GM13976 (cell line): Measurements from ENCODE around the gene MICB.
"Not testable (repeated sequence)": the region's sequence is repeated elsewhere in the genome, so short reads cannot be mapped to it uniquely, and the experiment has no call there.

Experiments
- DNase-seq: peaks from one replicate; pipeline ENCODE4 v3.0.0; 2012; ENCODE audit warnings: low spot score
- in situ Hi-C: fragments of 300-500 bp; cut with MboI; formaldehyde crosslinking; loops from one replicate; pipeline ENCODE4 v1.12.0; 2022; ENCODE audit warnings: low sequenced_read_pairs, mixed read lengths, inconsistent platforms; ENCODE audit not compliant: unreplicated experiment
- TF ChIP-seq, protein P1 (sequence below): IDR thresholded peaks from 2 replicates; pipeline ENCODE4 v1.5.1; 2012; ENCODE audit warnings: borderline replicate concordance, mild to moderate bottlenecking; ENCODE audit not compliant: insufficient read depth; ENCODE audit errors: extremely low read depth, missing control alignments, control extremely low read depth

MICB gene

DNA sequence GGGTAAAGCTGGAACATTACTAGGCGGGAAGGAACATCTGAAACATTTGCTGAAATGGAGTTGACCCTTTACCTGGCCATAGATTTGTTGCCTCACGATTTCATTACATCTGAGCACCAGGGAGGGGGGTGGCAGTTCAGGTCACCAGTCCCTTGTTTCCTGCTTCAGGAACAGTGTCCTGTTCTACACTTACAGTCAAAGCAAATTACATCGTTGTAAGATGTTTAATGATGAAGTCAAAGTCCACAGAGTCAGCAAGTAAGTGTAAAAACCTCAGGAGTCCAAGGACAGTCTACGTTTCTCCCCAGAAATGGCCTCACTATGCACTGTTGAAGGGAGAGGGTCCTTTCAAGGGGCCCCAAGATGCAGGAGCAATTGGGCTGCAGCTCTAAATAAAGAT, 8.9 kb upstream of the MICB start:
- in situ Hi-C loops, result no loop called here
- TF ChIP-seq, protein P1, sequence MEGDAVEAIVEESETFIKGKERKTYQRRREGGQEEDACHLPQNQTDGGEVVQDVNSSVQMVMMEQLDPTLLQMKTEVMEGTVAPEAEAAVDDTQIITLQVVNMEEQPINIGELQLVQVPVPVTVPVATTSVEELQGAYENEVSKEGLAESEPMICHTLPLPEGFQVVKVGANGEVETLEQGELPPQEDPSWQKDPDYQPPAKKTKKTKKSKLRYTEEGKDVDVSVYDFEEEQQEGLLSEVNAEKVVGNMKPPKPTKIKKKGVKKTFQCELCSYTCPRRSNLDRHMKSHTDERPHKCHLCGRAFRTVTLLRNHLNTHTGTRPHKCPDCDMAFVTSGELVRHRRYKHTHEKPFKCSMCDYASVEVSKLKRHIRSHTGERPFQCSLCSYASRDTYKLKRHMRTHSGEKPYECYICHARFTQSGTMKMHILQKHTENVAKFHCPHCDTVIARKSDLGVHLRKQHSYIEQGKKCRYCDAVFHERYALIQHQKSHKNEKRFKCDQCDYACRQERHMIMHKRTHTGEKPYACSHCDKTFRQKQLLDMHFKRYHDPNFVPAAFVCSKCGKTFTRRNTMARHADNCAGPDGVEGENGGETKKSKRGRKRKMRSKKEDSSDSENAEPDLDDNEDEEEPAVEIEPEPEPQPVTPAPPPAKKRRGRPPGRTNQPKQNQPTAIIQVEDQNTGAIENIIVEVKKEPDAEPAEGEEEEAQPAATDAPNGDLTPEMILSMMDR, result no peak
- no peak for DNase-seq

DNA sequence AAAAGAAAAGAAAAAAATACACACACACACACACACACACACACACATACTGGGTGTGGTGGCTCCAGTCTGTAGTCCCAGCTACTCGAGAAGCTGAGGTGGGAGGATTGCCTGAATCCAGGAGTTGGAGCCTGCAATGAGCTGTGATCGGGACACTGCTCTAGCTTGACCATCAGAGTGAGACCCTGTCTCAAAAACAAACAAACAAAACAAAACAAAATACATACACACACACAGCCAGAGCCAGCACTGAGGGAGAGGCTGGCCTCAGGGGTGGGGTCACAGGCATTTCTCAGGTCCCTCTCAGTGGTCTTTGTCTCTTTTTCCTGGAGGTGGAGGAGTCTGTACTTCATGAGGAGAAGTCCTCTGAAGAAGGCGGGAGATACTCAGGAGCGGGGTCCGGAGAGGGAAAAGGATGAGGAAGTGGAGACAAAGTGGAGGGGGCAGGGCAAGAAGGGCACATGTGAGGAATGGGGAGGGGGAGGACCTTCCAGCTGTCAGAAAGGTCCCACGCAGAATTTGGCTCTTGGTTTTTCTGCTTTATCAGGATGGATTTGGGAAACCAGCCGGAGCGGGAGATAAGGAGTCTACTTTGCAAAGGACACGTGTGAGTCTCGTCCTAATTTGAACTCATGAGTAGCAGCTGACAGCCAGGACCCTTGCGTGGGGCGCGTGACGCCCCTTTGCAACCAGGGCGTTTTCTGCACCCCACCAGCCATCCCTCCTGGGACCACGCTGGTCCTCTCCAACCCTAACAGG, 7.7 kb upstream of the MICB start:
- in situ Hi-C loops, result loop anchor here (10.0 kb wide), 1 partner anchor 105 kb away; the partner anchor contains the start of gene NCR3
- no peak for DNase-seq
- TF ChIP-seq, protein P1, result no peak

DNA sequence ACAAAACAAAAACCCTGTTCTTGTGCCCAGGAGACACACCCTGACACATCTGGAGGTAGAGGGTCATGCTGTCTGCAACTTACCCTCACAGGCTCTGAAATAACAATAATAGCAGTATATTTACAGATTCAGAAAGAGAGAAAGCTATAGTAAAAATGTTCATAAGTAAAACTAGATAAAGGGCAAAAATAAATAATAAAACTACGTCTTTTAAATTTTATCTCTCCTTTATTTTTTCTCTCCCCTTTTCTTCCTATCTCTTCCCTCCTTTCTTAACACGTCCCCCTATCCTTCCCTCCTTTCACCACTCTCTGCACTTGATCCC, 4.4 kb upstream of the MICB start:
- in situ Hi-C loops, result loop anchor here (10.0 kb wide), 1 partner anchor 101 kb away; the partner anchor contains the start of gene NCR3
- not testable (repeated sequence) for DNase-seq

DNA sequence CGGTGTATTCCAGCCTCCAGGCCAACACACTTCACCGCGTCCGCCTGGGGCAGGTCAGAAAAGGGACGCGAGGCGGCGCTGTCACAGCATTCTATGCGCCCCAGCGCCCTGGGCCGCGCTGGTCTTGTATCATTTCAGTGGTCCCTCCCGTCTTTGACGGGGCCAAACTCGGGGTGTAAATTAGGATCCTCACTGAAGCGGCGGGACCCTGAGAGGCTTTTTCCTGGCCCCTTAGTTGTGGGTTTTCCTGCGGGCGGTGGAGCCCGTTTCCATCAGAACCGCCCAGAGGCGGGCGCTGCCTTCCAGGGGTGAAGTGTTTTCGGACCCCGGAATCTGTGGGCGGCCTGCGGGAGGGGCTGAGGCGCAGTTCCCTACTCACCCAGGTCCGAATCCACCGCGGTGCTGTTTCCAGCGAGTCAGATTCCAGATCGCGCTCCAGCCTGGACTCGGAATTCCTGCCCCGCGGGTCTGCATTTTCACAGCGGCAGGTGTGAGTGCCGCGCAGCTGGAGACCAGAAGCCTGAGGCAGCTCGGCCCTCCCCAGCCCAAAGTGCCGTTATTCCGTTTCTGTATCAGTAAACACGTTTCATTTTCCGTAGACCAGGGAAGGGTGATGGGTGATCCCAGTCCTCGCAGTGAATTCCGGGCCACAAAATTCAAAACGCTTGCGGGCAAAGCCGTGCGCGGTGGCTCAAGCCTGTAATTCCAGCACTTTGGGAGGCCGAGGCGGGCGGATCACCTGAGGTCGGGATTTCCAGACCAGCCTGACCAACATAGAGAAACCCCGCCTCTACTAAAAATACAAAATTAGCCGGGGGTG, 3.9 kb upstream of the MICB start:
- in situ Hi-C loops, result loop anchor here (10.0 kb wide), 1 partner anchor 101 kb away; the partner anchor contains the start of gene NCR3
- TF ChIP-seq, protein P1, result peak; percentile 85
- DNase-seq, result peak; percentile 77

DNA sequence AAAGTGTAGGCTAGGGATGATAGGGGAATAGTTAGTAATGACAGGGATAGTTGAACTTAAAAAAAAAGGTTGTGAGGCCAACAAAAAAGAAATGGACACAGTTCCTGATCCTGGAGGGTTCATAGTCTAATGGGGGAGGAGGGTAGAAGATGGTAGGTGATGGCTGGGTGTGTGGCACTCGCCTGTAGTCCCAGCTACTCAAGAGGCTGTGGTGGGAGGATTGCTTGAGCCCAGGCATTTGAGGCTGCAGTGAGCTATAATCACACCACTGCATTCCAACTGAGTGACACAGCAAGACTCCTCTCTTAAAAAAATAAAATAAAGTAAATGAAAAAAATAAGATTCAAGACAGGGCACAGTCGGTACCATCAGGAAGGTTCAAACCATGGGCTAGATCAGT, 2.4 kb upstream of the MICB start:
- no peak for DNase-seq
- in situ Hi-C loops, result loop anchor here (10.0 kb wide), 1 partner anchor 99 kb away; the partner anchor contains the start of gene NCR3
- TF ChIP-seq, protein P1, result no peak

DNA sequence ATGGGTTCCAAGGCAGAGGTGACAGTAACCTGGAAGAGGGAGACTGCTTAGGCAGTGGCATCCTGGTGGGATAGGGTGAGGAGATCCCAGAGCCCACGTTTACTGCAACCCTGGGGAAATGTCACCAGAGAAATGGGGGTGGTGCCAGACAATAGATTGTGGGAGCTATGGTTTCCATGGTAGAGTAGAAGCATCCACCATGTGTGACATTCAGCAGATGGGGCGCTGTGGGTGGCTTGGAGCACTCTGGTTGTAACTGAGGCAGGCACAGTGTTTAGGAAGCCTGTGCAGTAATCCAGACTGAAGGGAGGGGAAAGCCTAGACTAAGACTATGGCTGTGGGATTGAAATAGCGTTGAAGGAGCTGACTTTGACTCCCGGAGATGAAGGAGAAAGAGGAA, 1.1 kb upstream of the MICB start:
- DNase-seq, result not testable (repeated sequence)
- in situ Hi-C loops, result loop anchor here (10.0 kb wide), 1 partner anchor 98 kb away; the partner anchor contains the start of gene NCR3

DNA sequence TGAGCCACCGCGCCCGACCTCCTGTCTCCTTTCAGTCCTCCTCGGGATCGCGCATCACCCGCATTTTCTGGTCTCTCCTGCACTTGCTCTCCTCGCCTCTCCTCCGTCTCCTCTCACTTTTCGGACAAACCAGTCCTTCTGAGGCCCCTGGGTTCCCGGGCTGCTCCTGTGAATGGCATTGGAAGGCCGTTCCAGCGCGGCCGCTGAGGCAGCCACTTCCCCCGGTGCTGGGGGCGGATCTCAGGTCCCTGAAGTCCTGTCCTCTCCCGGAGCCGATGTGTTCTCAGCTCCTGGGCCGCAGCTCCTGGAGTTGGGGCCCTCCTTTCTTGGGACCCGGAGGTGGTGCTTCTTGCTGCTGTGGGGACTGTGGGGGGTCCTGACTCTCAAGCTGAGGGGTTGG, 803 bp downstream of the MICB start:
- DNase-seq, result no peak
- TF ChIP-seq, protein P1, result no peak
- in situ Hi-C loops, result loop anchor here (10.0 kb wide), 1 partner anchor 96 kb away; the partner anchor contains the start of gene NCR3

DNA sequence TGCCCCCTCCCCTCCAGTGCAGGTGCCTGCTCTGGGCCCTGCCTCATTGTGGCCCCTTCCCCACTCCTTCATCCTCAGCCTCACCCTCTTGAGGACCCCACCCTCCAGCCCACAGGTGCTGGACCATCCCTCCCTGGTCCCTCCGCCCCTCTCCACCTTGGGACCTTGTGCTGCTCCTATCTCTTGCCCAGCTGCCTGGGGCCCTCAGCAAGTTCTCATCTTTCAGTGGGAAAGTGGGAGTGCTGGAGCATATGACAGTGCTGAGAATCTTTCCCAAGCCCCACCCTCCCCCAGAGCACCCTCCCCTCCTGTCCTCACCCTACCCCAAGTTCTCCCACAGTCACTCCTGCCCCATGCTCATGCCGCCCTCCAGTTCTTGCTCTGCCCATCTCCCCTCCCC, 1.7 kb downstream of the MICB start:
- in situ Hi-C loops, result loop anchor here (10.0 kb wide), 1 partner anchor 95 kb away; the partner anchor contains the start of gene NCR3
- DNase-seq, result not testable (repeated sequence)
